ENCODE measurements around the gene HSPH1. TPM values are rescaled to one million over a fixed set of nuclear protein-coding genes. Genes with fewer than 3 reads are reported as not detected.

Gene HSPH1
- total and polyA plus RNA-seq, 2 of the 8 experiments (the other 6 are each of a cell fraction or from before 2014, with no cell fraction given), result 14.2 to 145 TPM

DNA sequence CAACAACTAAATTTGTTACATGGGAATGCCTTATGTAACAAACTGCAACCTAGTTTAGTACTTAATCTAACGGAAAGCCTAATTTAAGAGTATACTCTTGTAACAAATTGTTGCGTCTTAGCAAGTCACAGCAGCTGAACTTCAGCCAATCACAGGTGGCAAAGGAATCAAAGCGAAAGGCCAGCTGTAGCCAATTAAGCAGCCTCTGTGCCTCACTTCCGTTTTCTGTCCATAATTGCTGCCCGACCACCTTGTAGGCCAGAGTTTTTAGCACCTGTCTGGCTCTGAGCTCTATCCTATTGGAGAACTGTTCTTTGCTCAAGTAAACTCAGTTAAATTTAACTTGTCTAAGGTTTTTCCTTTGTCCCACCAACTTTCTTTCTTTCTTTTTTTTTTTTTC, 18.1 kb upstream of the HSPH1 start:
- H3K18ac ChIP-seq (ENCODE audit: extremely low read depth, low read length), result no peak overlapping the region
- no peak overlapping the region for H2BK5ac ChIP-seq (ENCODE audit: low read depth, low read length)
- no peak overlapping the region for H2BK12ac ChIP-seq (ENCODE audit: low read depth, low read length)
- no peak for TF ChIP-seq TEAD4 (IDR thresholded peaks at IDR 0.05; ENCODE audit: low read depth, low read length)
- no peak for TF ChIP-seq KDM4A (IDR thresholded peaks at IDR 0.05; ENCODE audit: low read depth, low read length, severe bottlenecking)
- TF ChIP-seq CREB1 (IDR thresholded peaks at IDR 0.05), result no peak
- TF ChIP-seq YY1 (IDR thresholded peaks at IDR 0.05; ENCODE audit: low read depth, low read length), result no peak
- no peak for TF ChIP-seq RFX5 (IDR thresholded peaks at IDR 0.05; ENCODE audit: borderline replicate concordance, low read depth, low read length)
- DNase-seq (ENCODE audit: low read depth in 1 of 2, low spot score in 2 of 2), result no peak
- H3K9ac ChIP-seq (replicated peaks in 1 of 4; ENCODE audit: extremely low read depth in 1 of 4, low read depth in 3 of 4, low read length in 3 of 4), result no peak overlapping the region
- H3K9me3 ChIP-seq (ENCODE audit: insufficient read depth in 2 of 2, low read depth in 1 of 2, low read length in 1 of 2), result peaks cover 0 to 3% of the 10 kb centered on the region in 2 experiments; a peak in 1 of 4 replicates
- H3K56ac ChIP-seq (replicated peaks; ENCODE audit: insufficient read length, low read depth, low read length), result no peak overlapping the region
- no peak overlapping the region for H3K23ac ChIP-seq (ENCODE audit: insufficient read length)
- H3K27ac ChIP-seq (ENCODE audit: low read depth, low read length), result no peak overlapping the region
- no peak overlapping the region for H4K5ac ChIP-seq (ENCODE audit: insufficient read length, low read depth, low read length)
- no peaks in the 10 kb centered on the region; a peak in 1 of 7 replicates for H3K4me1 ChIP-seq (replicated peaks in 1 of 4; ENCODE audit: control insufficient read depth in 3 of 4, insufficient read depth in 4 of 4, low read length in 3 of 4)
- WGBS, 2 experiments (ENCODE audit: extremely low coverage in 1 of 2, insufficient coverage in 1 of 2, insufficient read length in 1 of 2, insufficient replicate concordance in 2 of 2, low coverage in 1 of 2, low lambda C conversion rate in 2 of 2, missing lambda C conversion rate in 1 of 2), result 86% methylated on average over 5 of the region's 5 CpGs; no CpG with 5 or more reads in 1 of the 2 experiments
- H2BK20ac ChIP-seq (ENCODE audit: low read length), result no peak overlapping the region
- no peak overlapping the region for H2AK5ac ChIP-seq (ENCODE audit: low read depth, low read length)
- H4K8ac ChIP-seq (ENCODE audit: extremely low read depth, insufficient read depth, low read length), result no peak overlapping the region
- H2BK15ac ChIP-seq (ENCODE audit: low read length), result no peak overlapping the region
- FAIRE-seq, result no peak
- H3K79me2 ChIP-seq (ENCODE audit: control insufficient read depth in 1 of 2, insufficient read depth in 2 of 2, low read length in 2 of 2), result no peaks in the 10 kb centered on the region
- POLR2A ChIA-PET (ENCODE audit: partially characterized antibody), result no interaction called here
- no peaks in the 10 kb centered on the region for H3K79me1 ChIP-seq (ENCODE audit: low read depth, low read length)
- H3K4ac ChIP-seq (replicated peaks; ENCODE audit: insufficient read length, low read depth, low read length), result no peak overlapping the region
- H3K4me2 ChIP-seq (ENCODE audit: insufficient read depth in 1 of 2, low read depth in 2 of 2, low read length in 2 of 2), result no peak overlapping the region
- no peak overlapping the region for H3K14ac ChIP-seq (ENCODE audit: insufficient read length)
- CTCF ChIA-PET (ENCODE audit: partially characterized antibody), result no interaction called here
- peak overlapping the region; percentile 27; the same call in 1 of the 2 replicates for H2AFZ ChIP-seq (ENCODE audit: low read length)
- H2BK120ac ChIP-seq (replicated peaks; ENCODE audit: low read depth, low read length), result no peak overlapping the region
- H3K36me3 ChIP-seq (ENCODE audit: control insufficient read depth in 2 of 4, insufficient read depth in 4 of 4, low read length in 3 of 4), result no peaks in the 10 kb centered on the region
- H4K91ac ChIP-seq (replicated peaks; ENCODE audit: insufficient read length, low read length), result no peak overlapping the region
- no peaks in the 10 kb centered on the region for H3K27me3 ChIP-seq (replicated peaks in 1 of 4; ENCODE audit: control insufficient read depth in 3 of 4, extremely low read depth in 1 of 4, insufficient read depth in 3 of 4, low read length in 3 of 4)
- H3K4me3 ChIP-seq (ENCODE audit: extremely low read depth in 1 of 4, insufficient read depth in 2 of 4, low read depth in 3 of 4, low read length in 4 of 4), result no peak overlapping the region
- H4K20me1 ChIP-seq (replicated peaks in 1 of 2; ENCODE audit: control insufficient read depth in 1 of 2, insufficient read depth in 2 of 2, low read length in 2 of 2), result no peaks in the 10 kb centered on the region
- no peaks in the 10 kb centered on the region for H3K23me2 ChIP-seq (ENCODE audit: low read depth, low read length)

Data from H1 (cell line).